Stimulated activated CD4-positive, alpha-beta T cell treated with anti-CD3 and anti-CD28 coated beads, TNF-alpha, amount 100 ng/mL, for 24 hours (primary cell): Measurements from ENCODE around the gene RAB10.
"Not testable (repeated sequence)": the region's sequence is repeated elsewhere in the genome, so short reads cannot be mapped to it uniquely, and the experiment has no call there.

Source experiments
- DNase-seq, 3 experiments: peaks; one replicate each; pipeline ENCODE4 v3.0.0-alpha.2; 2020; ENCODE audit warnings: low read depth in 3 of 3

RAB10 gene

DNA sequence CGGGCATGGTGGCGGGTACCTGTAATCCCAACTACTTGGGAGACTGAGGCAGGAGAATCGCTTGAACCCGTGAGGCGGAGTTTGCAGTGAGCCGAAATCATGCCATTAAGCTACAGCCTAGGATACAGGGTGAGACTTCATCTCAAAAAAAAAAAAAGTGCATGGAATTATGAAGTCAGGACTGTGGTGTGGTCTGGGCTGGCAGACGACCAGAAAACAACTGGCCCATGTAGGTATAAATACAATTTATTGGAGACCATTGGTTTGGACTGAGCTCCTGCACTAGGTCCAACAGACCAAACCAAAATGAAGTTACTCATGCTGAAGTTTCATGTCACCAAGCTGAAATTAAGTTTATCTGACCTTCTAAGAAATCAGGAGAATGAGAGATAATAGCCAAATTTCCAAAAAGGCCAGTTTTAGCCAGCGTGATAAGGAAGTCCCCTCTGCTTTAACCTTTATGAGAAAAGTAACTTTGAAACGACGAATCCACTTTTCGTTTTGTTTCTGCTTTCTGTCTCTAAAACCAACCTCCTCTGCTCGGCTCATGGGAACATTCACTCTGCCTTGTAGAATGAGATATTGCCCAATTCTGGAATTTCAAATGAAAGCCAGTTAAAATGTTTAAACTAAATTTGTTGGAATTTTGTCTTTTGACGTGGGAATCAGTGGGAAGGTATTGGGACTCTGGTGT is 17.7 kb upstream of the RAB10 start:
- no peak for DNase-seq

DNA sequence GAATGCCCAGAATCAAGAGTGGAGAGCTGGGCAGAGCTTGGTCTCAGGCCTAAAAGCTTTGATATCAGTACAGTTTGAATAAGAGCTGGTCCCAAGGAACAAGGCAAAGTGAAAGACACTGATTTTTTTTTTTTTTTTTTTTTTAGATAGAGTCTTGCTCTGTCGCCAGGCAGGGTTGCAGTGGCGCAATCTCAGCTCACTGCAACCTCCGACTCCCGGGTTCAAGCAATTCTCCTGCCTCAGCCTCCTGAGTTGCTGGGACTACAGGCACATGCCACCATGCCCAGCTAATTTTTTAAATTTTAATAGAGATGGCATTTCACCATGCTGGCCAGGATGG is 17.2 kb upstream of the RAB10 start:
- DNase-seq = not testable (repeated sequence)

DNA sequence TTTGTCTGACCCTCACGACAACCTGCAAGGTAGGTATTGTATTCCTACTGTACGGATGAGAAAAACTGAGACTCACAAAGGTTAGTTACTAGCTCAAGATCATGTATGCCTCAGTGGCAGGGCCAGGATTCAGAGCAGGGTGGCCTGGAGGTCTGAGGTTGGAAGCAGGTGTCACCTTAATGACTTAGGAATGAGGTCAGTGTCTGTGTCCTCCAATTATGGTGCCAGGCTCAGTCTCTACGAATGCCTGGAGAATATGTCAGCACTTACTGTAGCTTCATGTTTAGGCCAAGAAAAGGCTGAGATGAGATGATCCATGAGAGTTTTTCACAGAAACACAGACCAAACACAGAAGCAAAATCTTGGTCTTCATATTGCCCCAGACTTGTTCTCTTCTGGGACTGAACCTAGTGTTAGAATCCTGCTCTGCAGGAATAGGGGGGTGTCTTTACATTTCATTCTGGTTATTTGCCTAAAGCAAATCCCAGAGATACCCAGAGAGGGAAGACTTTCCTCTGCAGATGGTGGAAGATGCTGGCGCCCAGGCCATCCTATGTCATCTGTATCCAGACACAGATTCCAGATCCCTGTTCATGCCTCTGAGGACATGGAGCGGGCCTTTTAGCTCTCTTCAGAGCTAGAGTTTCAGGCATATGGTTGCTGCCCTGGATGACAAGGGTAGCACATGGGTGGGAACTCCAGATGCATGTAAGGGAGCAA is 16.3 kb upstream of the RAB10 start:
- no peak for DNase-seq

DNA sequence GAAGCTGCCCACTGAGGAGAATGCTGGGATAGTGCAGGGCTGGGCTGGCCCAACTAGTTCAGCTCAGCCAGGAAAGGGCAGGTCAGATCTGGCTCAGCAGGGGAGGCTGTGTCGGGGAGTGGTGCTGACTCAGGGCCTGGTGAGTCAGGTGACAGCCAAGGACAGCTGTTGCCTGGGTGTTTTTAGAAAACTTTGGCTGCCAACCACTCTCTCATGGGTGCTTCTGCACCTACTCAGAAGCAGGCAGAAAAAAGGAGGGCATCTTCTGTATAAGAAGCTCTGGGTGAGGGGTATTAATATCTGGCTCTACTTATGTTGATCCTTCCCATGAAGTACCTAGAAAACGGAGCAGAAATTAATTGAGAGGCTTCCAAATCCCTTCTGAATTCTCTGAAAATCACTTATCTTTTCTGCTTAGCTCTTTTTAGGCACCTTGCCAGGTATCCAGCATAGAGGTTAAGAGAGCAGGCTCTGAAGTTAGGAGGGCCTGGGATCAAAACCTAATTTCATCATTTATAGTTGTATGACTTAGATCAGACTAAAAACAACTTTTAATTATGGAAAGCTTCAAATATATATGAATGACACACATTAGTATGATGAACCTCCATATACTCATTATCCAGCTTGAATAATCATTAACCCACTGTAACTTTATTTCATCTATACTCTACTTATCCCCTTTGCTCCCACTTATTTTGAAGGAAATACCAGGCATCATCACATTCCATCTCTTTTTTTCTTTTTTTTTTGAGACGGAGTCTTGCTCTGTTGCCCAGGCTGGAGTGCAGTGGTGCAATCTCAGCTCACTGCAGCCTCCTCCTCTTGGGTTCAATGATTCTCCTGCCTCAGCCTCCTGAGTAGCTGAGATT is 15.5 kb upstream of the RAB10 start:
- DNase-seq = peak in 1 of 3 experiments; percentile 30

DNA sequence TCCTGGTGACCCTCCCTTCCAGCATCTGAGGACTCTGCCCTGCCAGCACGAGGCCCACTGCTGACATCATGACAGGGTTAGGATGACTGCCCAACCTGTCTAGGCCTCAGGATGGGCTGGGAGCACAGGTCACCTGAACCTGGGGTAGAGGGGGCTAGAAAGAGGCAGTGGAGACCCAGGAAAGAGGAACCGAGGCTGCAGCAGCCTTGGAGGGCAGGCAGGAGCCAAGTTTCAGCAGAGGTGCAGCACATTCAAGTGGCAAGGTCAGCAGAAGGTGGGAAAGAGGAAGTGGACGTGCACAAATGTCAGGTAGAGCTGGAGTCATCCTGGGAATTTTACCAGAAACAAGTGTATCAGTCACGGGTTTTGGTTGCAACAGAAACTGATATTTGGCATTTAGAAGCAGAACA is 13.6 kb upstream of the RAB10 start:
- no peak for DNase-seq

DNA sequence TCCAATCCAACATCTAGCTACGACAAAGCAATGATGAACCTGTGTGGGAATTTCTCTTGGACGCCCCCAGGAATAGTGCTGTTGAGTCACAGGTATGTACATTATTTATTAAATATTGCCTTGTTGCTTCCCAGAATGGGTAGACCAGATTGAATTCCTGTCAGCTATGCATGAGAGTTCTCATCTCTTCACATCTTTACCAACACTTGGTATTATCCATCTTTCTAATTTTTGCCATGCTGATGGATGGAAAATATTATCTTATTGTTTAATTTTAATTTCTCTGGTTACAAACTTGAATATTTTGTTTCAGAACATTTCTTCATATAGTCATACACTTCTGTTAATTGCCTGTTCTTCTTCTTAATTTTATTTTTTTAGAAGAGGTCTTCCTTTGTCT is 9.6 kb upstream of the RAB10 start:
- DNase-seq = no peak

DNA sequence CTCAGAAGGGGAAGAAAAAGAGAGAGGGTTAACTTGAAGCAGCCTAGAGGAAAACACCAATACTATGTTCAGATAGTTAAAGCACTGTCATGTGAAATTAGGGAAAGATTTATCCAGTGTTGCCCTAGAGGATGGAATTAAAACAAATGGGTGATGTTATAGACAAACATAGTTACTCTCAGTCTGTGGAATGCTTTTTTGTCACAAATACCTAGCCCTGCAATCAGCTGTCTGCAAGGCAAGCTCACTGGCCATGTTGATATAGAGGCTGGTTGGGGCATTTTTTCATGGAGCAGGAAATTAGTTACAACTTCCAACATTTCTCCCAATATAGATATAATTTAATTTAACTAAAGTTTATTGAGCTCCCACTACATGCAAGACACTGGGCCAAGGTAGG is 8.4 kb upstream of the RAB10 start:
- DNase-seq = no peak

DNA sequence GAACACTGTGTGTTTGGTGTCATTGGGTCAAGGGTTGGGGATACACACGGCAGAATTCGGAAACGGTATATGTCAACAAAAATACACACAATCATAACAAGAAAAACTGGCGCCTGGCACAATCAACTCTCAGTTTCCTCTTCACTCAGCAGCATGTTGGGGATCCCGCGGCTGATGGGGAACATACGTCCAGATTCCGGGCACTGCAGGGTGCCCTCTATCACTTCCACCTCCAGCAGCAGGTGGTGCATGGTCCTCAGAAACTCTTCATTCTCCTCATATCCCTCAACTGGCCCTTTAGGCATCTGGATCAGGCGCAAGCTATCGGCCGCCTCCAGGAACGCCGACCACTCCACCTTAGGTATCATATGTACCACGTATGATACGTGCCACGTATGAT is 5.8 kb upstream of the RAB10 start:
- DNase-seq = not testable (repeated sequence)

DNA sequence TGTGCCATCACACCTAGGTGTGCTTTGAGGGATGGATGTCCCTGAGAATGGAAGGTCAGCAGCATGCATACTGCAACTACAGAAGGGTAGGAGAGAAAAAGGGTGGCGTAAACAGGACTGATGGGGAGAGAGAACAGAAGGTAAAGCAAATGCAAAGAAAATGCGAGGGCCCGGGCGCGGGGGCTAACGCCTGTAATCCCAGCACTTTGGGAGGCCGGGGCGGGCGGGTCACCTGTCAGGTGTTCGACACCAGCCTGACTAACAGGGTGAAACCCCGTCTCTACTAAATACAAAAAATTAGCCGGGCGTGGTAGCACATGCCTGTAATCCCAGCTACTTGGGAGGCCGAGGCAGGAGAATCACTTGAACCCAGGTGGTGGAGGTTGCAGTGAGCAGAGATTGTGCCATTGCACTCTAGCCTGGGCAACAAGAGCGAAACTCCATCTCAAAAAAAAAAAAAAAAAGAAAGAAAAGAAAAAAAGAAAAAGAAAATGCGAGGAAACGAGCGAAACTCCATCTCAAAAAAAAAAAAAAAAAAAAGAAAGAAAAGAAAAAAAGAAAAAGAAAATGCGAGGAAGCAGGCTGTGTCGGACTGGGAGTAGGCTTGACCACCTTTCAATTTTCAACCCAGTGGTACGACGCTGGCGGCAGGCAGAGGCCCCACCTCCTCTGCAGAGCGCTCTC is 1.2 kb upstream of the RAB10 start:
- not testable (repeated sequence) for DNase-seq

DNA sequence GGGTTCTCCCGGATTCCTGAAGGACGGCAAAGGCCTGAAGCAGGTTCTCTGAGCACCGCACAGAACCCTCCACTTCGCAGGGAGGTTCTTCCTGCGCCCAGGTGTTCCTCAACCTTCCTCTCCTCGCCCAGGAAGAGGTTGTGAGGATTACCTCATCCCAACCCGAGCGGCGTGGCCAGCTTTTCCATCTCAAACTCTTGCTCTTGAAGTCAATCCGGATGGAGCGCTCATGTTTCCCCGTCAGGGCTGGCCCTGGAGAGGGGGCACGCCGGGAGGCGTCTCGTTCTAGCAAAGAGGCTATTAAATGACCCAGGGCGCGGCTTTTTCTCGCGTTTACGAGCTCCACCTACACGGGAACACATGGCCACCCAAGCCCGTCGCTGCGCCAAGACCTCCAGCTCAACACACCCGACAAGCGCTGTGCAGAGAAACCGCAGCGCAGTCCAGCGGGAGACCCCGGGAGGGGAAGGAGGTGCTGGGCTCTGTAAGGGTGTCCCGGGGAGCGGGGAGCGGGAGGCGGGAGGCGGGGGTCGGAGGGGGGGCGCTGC is 540 bp upstream of the RAB10 start:
- DNase-seq = peak in 1 of 3 experiments; percentile 27

DNA sequence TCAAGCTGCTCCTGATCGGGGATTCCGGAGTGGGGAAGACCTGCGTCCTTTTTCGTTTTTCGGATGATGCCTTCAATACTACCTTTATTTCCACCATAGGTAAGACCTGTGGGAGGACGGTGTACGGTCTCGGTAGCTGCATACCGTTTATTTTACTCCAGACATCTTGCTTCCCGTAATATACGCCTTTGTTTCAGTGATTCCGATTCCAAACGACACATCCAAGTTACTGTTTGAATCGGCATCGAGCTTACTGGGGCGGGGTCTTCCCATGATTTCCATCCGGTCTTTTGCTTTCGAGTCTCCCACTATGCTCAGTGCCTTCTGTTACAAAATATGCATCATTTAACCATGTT is 731 bp downstream of the RAB10 start:
- DNase-seq = no peak

DNA sequence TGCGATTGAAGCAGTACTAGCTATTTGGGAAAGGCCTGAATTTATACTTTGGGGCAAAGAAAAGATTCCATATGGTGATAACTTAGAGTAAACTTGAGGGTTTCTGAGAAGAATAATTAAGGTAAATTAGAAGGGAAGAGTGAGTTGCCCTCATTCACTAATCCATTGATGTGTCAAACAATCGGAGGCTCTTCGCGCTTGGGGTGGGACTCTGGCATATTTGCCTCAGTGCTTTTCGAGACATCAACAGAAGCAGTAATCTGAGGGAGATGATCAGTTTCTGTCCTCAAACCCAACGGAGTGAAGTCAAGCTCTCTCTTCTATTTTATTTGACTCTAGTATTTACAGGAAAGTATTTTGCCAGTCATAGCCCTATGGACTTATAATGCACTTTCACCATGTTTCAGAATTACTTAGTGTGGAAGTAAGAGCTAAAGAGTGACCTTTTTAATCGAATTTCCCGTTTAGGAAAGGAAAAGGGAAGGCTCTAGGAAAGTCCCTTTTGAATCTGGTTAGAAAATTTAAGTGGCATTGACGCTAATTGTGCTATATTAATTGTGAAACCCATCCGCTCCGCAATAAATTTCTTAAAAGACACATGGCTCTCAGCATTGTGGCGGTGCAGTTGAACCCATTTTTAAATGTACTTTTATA is 1.3 kb downstream of the RAB10 start:
- DNase-seq = no peak

DNA sequence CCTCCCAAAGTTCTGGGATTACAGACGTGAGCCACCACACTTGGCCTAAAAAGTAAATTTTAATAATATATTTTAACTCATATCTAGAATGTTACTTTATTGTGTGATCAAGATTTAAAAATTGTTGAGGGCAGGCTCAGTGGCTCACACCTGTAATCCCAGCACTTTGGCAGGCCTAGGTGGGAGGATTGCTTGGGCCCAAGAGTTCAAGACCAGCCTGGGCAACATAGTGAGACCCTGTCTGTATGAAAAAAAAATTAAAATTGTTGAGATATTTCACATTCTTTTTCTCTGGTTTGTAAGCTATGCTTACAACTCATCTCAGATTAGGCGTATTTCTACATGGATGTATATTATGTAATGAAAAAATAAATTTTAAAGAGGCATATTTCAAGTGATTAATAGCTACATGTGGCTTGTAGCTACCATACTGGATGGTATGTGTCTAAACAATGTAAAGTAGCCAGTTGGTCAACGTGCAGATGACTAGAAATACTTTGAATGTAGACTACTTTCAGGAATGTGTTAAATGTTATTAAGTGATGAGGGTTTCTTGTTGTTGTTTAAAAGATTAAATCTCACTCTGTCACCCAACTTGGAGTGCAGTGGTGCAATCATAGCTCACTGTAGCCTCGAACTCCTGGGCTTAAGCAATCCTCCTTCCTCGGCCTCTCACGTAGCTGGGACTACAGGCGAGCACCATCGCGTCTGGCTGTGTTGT is 5.9 kb downstream of the RAB10 start:
- DNase-seq = no peak

DNA sequence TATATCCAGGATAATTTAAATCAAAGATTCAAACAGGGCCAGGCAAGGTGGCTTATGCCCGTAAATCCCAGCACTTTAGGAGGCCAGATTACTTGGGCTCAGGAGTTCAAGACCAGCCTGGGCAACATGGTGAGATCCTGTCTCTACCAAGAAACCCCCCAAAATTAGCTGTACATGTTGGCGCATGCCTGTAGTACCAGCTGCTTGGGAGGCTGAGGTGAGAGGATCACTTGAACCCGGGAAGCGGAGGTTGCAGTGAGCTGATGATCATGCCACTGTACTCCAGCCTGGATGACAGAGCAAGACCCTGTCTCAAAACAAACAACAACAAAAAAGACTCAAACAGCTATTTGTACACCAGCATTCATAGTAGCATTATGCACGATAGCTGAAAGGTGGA is 9.2 kb downstream of the RAB10 start:
- no peak for DNase-seq

DNA sequence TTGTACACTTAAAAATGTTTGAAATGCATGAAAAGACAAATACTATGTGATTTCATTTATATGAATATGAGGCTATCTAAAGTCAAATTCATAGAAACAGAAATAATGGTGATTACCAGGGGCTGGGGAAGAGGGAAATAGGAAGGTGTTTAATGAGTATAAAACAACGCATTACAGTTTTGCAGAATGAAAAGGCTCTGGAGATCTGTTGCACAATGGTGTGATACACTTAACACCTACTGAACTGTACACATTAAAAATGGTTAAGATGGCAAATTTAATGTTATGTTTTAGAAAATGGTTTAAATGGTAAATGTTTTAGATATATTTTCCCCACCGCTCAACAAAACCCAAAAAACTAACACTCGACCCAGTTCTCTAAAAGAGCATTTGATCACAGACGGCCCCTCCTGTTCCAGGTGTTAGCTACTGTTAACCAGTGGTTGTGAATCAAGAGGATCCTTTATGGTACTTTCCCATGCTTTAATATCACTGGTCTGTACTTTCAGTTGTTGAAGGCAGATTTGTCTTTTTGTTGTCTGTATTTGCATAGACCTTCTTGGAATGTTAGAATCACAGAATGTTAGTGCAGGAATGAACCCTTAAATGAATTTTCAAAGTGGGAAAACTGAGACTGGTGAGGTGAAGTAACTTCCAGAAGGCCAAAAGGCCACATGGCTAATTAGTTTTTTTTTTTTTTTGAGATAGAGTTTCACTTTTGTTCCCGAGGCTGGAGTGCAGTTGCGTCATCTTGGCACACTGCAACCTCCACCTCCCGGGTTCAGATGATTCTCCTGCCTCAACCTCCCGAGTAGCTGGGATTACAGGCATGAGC is 10.2 kb downstream of the RAB10 start:
- no peak for DNase-seq

DNA sequence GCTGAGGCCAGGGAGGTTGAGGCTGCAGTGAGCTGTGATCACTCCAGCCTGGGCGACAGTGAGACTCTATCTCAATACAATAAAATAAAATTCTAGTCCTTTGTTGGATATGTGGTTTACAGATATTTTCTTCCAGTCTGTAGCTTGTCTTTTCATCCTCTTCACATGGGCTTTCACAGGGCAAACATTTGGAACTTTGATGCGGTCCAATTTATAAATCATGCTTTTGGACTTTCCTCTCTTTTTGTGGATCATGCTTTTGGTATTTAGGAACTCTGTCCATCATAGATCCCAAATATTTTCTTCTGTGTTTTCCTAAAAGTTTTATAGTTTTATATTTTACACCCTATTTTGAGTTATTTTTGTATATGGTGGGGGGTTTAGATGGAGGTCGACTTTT is 14.9 kb downstream of the RAB10 start:
- no peak for DNase-seq

DNA sequence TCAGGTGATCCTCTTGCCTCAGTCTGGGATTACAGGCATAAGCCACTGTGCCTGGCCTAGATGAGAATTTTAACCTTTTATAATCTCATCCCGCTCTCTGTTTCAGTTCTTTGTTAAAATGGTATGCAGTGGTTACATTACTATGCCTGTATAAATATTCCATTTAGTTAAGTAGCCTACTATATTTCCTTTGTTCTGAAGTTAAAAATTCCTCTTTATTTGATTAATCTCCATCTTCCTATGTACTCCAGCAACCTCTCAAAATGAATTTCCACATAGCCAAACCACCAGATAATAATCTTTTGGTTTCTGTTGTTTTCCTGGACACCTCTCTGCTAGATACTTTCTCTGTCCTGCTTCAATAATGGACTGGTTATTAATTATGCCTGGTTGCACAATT is 15.8 kb downstream of the RAB10 start:
- DNase-seq = no peak

DNA sequence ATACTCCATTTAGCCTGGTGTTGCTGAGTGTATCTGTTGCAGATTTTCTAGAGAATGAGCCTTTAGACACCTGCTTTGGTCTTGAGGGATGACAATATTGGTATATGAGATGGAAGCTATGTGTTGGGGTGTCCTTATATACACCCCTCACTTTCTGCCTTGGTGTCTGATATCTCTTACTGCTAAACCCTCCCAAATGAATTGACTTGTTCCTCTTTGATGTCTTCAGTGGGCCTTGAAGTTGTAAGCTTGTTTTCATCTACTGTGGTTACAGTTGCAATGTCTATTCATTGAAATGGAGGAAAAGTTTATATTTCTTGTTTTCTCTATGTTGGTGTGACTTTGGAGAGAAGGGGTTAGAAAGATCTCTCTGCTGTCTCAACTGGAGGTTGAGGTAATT is 18.9 kb downstream of the RAB10 start:
- DNase-seq = no peak

DNA sequence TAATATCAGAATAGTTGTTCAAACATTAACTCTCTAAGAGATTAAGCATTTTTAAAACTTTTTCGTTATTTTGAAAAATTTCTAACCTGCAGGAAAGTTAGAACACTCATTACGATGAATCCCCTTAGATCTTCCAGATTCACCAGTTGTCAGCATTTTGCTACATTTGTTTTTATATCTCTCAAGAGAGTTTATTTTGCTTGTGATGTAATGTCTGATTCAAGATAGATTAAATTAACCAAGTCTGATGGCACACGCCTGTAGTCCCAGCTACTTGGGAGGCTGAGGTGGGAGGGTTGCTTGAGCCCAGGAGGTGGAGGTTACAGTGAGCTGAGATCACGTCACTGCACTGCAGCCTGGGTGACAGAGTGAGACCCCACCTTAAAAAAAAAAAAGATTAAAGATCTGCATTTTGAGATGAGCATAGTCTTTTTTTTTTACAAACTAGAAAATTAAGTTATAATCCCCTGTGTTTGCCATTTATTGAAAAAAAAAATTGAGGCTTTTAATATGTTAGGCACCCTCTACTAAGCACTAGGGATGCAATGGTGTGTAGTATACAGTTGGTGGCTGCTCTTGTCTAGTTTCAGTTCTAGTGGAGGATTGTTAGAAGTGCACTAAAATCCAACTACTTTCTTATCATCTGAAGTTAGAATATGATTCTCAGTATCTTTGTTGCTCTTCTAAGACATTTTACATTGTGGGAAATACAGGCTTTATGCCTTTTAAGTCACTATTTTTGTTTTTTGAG is 20.9 kb downstream of the RAB10 start:
- no peak for DNase-seq
